Astrocyte (in vitro differentiated cells and primary cell): ENCODE data around the gene BICC1. TPM values are rescaled to one million over a fixed set of nuclear protein-coding genes. Genes with fewer than 3 reads are reported as not detected.

Experiments
- DNase-seq: peaks from one replicate; pipeline ENCODE4 v3.0.0-alpha.2; 2010; ENCODE audit warnings: low read depth
- FAIRE-seq: peaks from 2 replicates; lab custom pipeline; 2011; peaks lifted over from hg19 to GRCh38; lab: Jason Lieb, UNC
- H2AFZ ChIP-seq: 2 replicates; pipeline ENCODE4 v1.6.0; 2012; ENCODE audit warnings: low read depth, low read length, inconsistent platforms
- H3K27ac ChIP-seq: 2 replicates; pipeline ENCODE4 v1.5.1; 2011; ENCODE audit warnings: low read depth, low read length, inconsistent platforms
- H3K27me3 ChIP-seq: 2 replicates; pipeline ENCODE4 v1.6.0; 2011; ENCODE audit warnings: low read length, inconsistent platforms; ENCODE audit not compliant: insufficient read depth
- H3K36me3 ChIP-seq: 2 replicates; pipeline ENCODE4 v1.5.1; 2011; ENCODE audit warnings: low read length, inconsistent platforms; ENCODE audit not compliant: insufficient read depth
- H3K4me1 ChIP-seq: 2 replicates; pipeline ENCODE4 v1.5.1; 2011; ENCODE audit warnings: low read length, inconsistent platforms; ENCODE audit not compliant: insufficient read depth
- H3K4me2 ChIP-seq: 2 replicates; pipeline ENCODE4 v1.6.0; 2012; ENCODE audit warnings: low read length, inconsistent platforms
- H3K4me3 ChIP-seq: 2 replicates; pipeline ENCODE4 v1.5.1; 2011; ENCODE audit warnings: low read depth, mild to moderate bottlenecking, low read length, inconsistent platforms; ENCODE audit not compliant: insufficient read depth
- H3K79me2 ChIP-seq: 2 replicates; pipeline ENCODE4 v1.6.0; 2012; ENCODE audit warnings: mild to moderate bottlenecking, low read length, inconsistent platforms; ENCODE audit not compliant: insufficient read depth
- H3K9ac ChIP-seq: 2 replicates; pipeline ENCODE4 v1.6.0; 2012; ENCODE audit warnings: mild to moderate bottlenecking, low read length, inconsistent platforms
- H3K9me3 ChIP-seq: 2 replicates; pipeline ENCODE4 v1.5.1; 2012; ENCODE audit warnings: low read depth, mild to moderate bottlenecking, low read length, inconsistent platforms; ENCODE audit not compliant: insufficient read depth
- H4K20me1 ChIP-seq: 2 replicates; pipeline ENCODE4 v1.6.0; 2012; ENCODE audit warnings: low read length, inconsistent platforms; ENCODE audit not compliant: insufficient read depth
- H3K27ac Mint-ChIP-seq: one replicate; pipeline ENCODE4 v1.8.0; 2021; ENCODE audit warnings: mild to moderate bottlenecking, mixed read lengths; ENCODE audit not compliant: unreplicated experiment
- H3K27me3 Mint-ChIP-seq: one replicate; pipeline ENCODE4 v1.8.0; 2021; ENCODE audit warnings: low read depth, mixed read lengths; ENCODE audit not compliant: unreplicated experiment
- H3K36me3 Mint-ChIP-seq: one replicate; pipeline ENCODE4 v1.8.0; 2021; ENCODE audit warnings: low read depth, mixed read lengths; ENCODE audit not compliant: unreplicated experiment
- H3K4me1 Mint-ChIP-seq: one replicate; pipeline ENCODE4 v1.8.0; 2021; ENCODE audit warnings: low read depth, mixed read lengths; ENCODE audit not compliant: unreplicated experiment
- H3K4me3 Mint-ChIP-seq: one replicate; pipeline ENCODE4 v1.8.0; 2021; ENCODE audit warnings: mild to moderate bottlenecking, moderate library complexity, mixed read lengths; ENCODE audit not compliant: unreplicated experiment
- H3K9me3 Mint-ChIP-seq: one replicate; pipeline ENCODE4 v1.8.0; 2021; ENCODE audit warnings: mild to moderate bottlenecking, mixed read lengths; ENCODE audit not compliant: unreplicated experiment
- EZH2 ChIP-seq: IDR thresholded peaks from 2 replicates; pipeline ENCODE4 v1.6.1; 2012; ENCODE audit warnings: mild to moderate bottlenecking, low read length, inconsistent platforms; ENCODE audit not compliant: insufficient read depth
- total RNA-seq: library from RNA; stranded (reverse); gene quantifications from 2 replicates; pipeline ENCODE4 v1.2.1, GENCODE V29; 2021
- TF ChIP-seq, protein P1 (sequence below): IDR thresholded peaks from 2 replicates; pipeline ENCODE4 v1.5.1; 2011; ENCODE audit warnings: low read depth, mild to moderate bottlenecking, inconsistent platforms, low read length, moderate library complexity; ENCODE audit not compliant: insufficient read depth

BICC1 gene
- total RNA-seq, 1 donor from 2014 or later = 23.0 TPM

DNA sequence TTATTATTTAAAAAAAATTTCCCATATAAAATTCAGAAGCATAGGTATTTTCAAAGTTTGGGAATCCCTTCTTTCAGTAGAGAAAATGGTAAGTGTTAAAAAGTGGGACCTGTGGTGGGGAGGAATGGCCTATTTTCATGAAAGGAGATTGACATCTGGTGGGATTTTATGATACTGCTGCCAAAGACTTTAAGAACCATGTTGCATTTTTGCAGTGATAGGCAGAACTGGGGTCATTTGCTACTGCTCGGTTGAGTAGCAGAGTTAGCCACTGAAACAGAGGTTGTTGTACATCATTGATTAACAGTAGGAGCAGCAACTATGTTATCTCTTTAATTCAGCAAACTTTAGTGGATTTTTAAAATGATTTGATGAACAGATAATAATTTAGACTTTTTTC is 4.4 kb downstream of the BICC1 start:
- H3K9me3 Mint-ChIP-seq = no peaks in the 10 kb centered on the region
- Histone ChIP-seq H2AFZ (no peak overlapping the region), H3K79me2 (peaks cover 89% of the 10 kb centered on the region), H3K9me3 (no peaks in the 10 kb centered on the region), H4K20me1 (peaks cover 31% of the 10 kb centered on the region), H3K27ac (no peak overlapping the region), H3K4me1 (peaks cover 24% of the 10 kb centered on the region), H3K9ac (no peak overlapping the region), H3K27me3 (no peaks in the 10 kb centered on the region), H3K4me2 (peak overlapping the region; percentile 56), H3K36me3 (no peaks in the 10 kb centered on the region), H3K4me3 (no peak overlapping the region)
- no peaks in the 10 kb centered on the region for H3K27me3 Mint-ChIP-seq
- no peak for FAIRE-seq
- H3K4me3 Mint-ChIP-seq = peak overlapping the region; percentile 40
- H3K27ac Mint-ChIP-seq = no peak overlapping the region
- H3K36me3 Mint-ChIP-seq = peaks cover 5% of the 10 kb centered on the region
- no peak for DNase-seq
- H3K4me1 Mint-ChIP-seq = peaks cover 23% of the 10 kb centered on the region
- no peak for TF ChIP-seq EZH2
- TF ChIP-seq, protein P1, sequence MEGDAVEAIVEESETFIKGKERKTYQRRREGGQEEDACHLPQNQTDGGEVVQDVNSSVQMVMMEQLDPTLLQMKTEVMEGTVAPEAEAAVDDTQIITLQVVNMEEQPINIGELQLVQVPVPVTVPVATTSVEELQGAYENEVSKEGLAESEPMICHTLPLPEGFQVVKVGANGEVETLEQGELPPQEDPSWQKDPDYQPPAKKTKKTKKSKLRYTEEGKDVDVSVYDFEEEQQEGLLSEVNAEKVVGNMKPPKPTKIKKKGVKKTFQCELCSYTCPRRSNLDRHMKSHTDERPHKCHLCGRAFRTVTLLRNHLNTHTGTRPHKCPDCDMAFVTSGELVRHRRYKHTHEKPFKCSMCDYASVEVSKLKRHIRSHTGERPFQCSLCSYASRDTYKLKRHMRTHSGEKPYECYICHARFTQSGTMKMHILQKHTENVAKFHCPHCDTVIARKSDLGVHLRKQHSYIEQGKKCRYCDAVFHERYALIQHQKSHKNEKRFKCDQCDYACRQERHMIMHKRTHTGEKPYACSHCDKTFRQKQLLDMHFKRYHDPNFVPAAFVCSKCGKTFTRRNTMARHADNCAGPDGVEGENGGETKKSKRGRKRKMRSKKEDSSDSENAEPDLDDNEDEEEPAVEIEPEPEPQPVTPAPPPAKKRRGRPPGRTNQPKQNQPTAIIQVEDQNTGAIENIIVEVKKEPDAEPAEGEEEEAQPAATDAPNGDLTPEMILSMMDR = no peak

DNA sequence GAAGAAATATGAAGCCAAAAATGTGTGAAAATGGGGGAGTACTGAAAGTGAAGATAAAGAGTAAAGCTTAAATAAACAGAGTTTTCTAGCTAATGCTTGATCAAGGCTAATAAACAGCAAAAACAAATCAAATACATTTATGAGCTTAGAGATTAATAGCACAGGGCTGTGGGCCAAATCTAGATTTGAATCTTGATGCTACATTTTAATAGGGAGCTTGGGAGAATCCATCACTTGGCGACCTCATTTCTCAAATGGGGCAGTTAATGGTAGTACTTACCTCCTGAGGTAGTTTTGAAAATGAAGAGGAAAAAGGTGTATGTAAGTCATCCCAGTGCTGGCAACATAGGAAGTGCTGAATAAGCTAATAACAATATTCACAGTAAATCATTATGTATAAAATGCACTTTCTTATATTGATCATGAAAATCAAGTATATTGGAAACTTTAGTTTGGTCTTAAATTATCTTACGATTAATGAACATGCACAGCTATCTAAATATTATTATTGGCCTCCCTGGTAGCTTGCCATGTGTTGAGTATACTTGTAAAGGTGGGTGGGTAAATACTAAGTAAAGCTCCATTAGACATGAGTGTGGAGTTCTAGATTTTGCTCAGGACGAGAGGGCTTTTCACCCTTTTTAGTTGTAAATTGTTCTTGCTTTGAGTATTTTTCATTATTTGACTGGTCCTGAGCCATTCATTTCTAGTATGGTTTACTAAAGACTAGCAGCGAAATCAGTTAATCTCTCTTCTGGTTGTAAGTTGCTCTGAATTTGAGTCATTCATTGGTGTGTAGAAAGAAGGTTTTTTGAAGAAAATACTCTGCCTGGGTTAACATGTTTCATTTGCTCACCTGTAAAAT is 5.1 kb downstream of the BICC1 start:
- Histone ChIP-seq H3K36me3 (no peaks in the 10 kb centered on the region), H3K9me3 (no peaks in the 10 kb centered on the region), H3K9ac (no peak overlapping the region), H3K4me2 (peak overlapping the region; percentile 56), H2AFZ (no peak overlapping the region), H3K4me1 (peaks cover 20% of the 10 kb centered on the region), H4K20me1 (peaks cover 31% of the 10 kb centered on the region), H3K79me2 (peaks cover 90% of the 10 kb centered on the region), H3K27ac (no peak overlapping the region), H3K27me3 (no peaks in the 10 kb centered on the region), H3K4me3 (peak overlapping the region; percentile 11)
- Mint-ChIP-seq H3K4me3 (peak overlapping the region; percentile 40), H3K4me1 (peaks cover 20% of the 10 kb centered on the region), H3K36me3 (peaks cover 8% of the 10 kb centered on the region), H3K27ac (no peak overlapping the region), H3K27me3 (no peaks in the 10 kb centered on the region), H3K9me3 (no peaks in the 10 kb centered on the region)
- no peak for FAIRE-seq
- DNase-seq = no peak
- no peak for TF ChIP-seq EZH2
- TF ChIP-seq, protein P1 = no peak

DNA sequence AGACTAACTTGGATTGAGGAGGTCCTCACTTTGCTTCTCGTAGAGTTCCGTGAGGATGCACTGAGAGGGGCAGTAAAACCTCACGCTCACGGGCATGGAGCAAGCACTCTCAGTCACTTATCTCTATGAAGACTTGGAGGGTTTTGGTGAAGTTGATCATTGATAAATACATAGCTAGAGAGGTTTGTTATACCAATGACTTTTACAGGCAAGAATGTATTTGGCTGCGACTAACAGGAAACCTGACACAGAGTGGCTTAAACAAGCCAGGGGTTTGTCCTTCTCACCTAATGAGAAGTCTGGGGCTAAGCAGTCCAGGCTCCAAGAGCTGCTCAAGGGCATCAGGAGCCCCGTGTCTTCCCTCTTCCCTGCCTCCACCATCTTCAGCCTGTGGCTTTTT is 6.1 kb downstream of the BICC1 start:
- peaks cover 20% of the 10 kb centered on the region for H3K4me1 Mint-ChIP-seq
- H3K4me3 Mint-ChIP-seq = peak overlapping the region; percentile 36
- Histone ChIP-seq H4K20me1 (peaks cover 31% of the 10 kb centered on the region), H3K9me3 (no peaks in the 10 kb centered on the region), H3K9ac (no peak overlapping the region), H3K4me3 (no peak overlapping the region), H3K27ac (no peak overlapping the region), H3K79me2 (peaks cover 83% of the 10 kb centered on the region), H3K36me3 (no peaks in the 10 kb centered on the region), H2AFZ (no peak overlapping the region), H3K27me3 (no peaks in the 10 kb centered on the region), H3K4me1 (peaks cover 20% of the 10 kb centered on the region), H3K4me2 (peak overlapping the region; percentile 56)
- DNase-seq = peak; percentile 57
- no peaks in the 10 kb centered on the region for H3K27me3 Mint-ChIP-seq
- H3K9me3 Mint-ChIP-seq = no peaks in the 10 kb centered on the region
- no peak overlapping the region for H3K27ac Mint-ChIP-seq
- no peak for TF ChIP-seq EZH2
- TF ChIP-seq, protein P1 = no peak
- H3K36me3 Mint-ChIP-seq = peaks cover 9% of the 10 kb centered on the region
- no peak for FAIRE-seq
